Endothelial cell of umbilical vein (primary cell): ENCODE results near the gene ZDHHC11B. TPM values are rescaled to one million over a fixed set of nuclear protein-coding genes. Genes with fewer than 3 reads are reported as not detected.
"Not testable (repeated sequence)": the region's sequence is repeated elsewhere in the genome, so short reads cannot be mapped to it uniquely, and the experiment has no call there.

ENCODE experiments used
- BruUV-seq: library from RNA; stranded (reverse); fragments of 400-500 nt; replicated peaks from 2 replicates; lab custom pipeline; 2021; lab: Mats Ljungman, UMichigan
- CTCF ChIA-PET: fragments of 300-600, 350-600 bp; sonication (Branson Sonifier 250); formaldehyde crosslinking; loops from one replicate; lab custom pipeline; 2021; ENCODE audit warnings: antibody characterized with exemption, inconsistent platforms; lab: Charles Lee
- POLR2A ChIA-PET: fragments of 300-600, 350-600 bp; sonication (Branson Sonifier 250); formaldehyde crosslinking; loops from one replicate; lab custom pipeline; 2021; ENCODE audit warnings: antibody characterized with exemption, inconsistent platforms; lab: Charles Lee
- DNase-seq: peaks from one replicate; pipeline ENCODE4 v3.0.0-alpha.2; 2011; ENCODE audit warnings: low read depth, low spot score
- FAIRE-seq: peaks from 2 replicates; lab custom pipeline; 2011; peaks lifted over from hg19 to GRCh38; lab: Jason Lieb, UNC
- H2AFZ ChIP-seq: 2 replicates; pipeline ENCODE4 v1.6.0; 2012; ENCODE audit warnings: low read depth, low read length, control low read depth, inconsistent platforms
- H3K27ac ChIP-seq: 2 replicates; pipeline ENCODE4 v1.5.1; 2011; ENCODE audit warnings: low read depth, mild to moderate bottlenecking, control low read depth, low read length, moderate library complexity; ENCODE audit not compliant: insufficient read depth
- H3K27me3 ChIP-seq, 2 experiments: 2 replicates each; pipeline versions ENCODE4 v1.6.0 to v1.6.1; 2011; ENCODE audit warnings: low read length in 2 of 2, mixed read lengths in 1 of 2; ENCODE audit not compliant: control insufficient read depth in 2 of 2, insufficient read depth in 2 of 2
- H3K36me3 ChIP-seq, 2 experiments: 2 replicates in 1 of 2; 3 replicates in 1 of 2; pipeline ENCODE4 v1.5.1; 2011; ENCODE audit warnings: low read length in 2 of 2, mild to moderate bottlenecking in 1 of 2, moderate library complexity in 1 of 2; ENCODE audit not compliant: control insufficient read depth in 2 of 2, insufficient read depth in 2 of 2; ENCODE audit errors: extremely low read depth in 1 of 2
- H3K4me1 ChIP-seq: 3 replicates; pipeline ENCODE4 v1.5.1; 2011; ENCODE audit warnings: mild to moderate bottlenecking, low read length; ENCODE audit not compliant: control insufficient read depth, insufficient read depth; ENCODE audit errors: extremely low read depth
- H3K4me2 ChIP-seq: 2 replicates; pipeline ENCODE4 v1.6.1; 2011; ENCODE audit warnings: low read length, control low read depth, mixed read lengths; ENCODE audit not compliant: insufficient read depth
- H3K4me3 ChIP-seq, 3 experiments: fragments of 200-600 bp in 1 of 3; sonication (generic), shearing (Covaris generic) in 1 of 3; replicated peaks in 1 of 3; 2 replicates each; pipeline ENCODE4 v1.5.1; 2011 to 2016; ENCODE audit warnings: control low read depth in 3 of 3, low read length in 3 of 3, mild to moderate bottlenecking in 2 of 3, inconsistent platforms in 1 of 3, low read depth in 1 of 3, moderate library complexity in 1 of 3; ENCODE audit not compliant: insufficient read depth in 1 of 3
- H3K79me2 ChIP-seq: 2 replicates; pipeline ENCODE4 v1.6.0; 2012; ENCODE audit warnings: low read length, inconsistent platforms; ENCODE audit not compliant: control insufficient read depth, insufficient read depth
- H3K9ac ChIP-seq: replicated peaks from 2 replicates; pipeline ENCODE3; 2011; ENCODE audit warnings: low read length, control low read depth; ENCODE audit not compliant: insufficient read depth; ENCODE audit errors: extremely low read depth
- H3K9me1 ChIP-seq: replicated peaks from 3 replicates; pipeline ENCODE4 v1.6.0; 2011; ENCODE audit warnings: mild to moderate bottlenecking, low read length; ENCODE audit not compliant: control insufficient read depth, insufficient read depth; ENCODE audit errors: extremely low read depth
- H3K9me3 ChIP-seq: replicated peaks from 2 replicates; pipeline ENCODE4 v1.5.1; 2012; ENCODE audit warnings: low read length, inconsistent platforms; ENCODE audit not compliant: control insufficient read depth, insufficient read depth
- H4K20me1 ChIP-seq: replicated peaks from 2 replicates; pipeline ENCODE3; 2011; ENCODE audit warnings: mild to moderate bottlenecking, low read length; ENCODE audit not compliant: control insufficient read depth, insufficient read depth; ENCODE audit errors: extremely low read depth
- EZH2 ChIP-seq: IDR thresholded peaks from 2 replicates; pipeline ENCODE4 v1.6.1; 2012; ENCODE audit warnings: borderline replicate concordance, low read depth, mild to moderate bottlenecking, moderate library complexity, low read length, inconsistent platforms; ENCODE audit not compliant: severe bottlenecking
- FOS ChIP-seq: IDR thresholded peaks from 2 replicates; pipeline ENCODE4 v1.6.1; 2011; ENCODE audit warnings: mild to moderate bottlenecking, low read length, moderate library complexity, borderline replicate concordance; ENCODE audit not compliant: insufficient read depth
- GATA2 ChIP-seq: IDR thresholded peaks from 2 replicates; pipeline ENCODE4 v1.7.0; 2011; ENCODE audit warnings: low read depth, mild to moderate bottlenecking, moderate library complexity, mixed read lengths, low read length; ENCODE audit not compliant: insufficient read length, insufficient read depth
- JUN ChIP-seq: IDR thresholded peaks from 2 replicates; pipeline ENCODE4 v1.6.1; 2011; ENCODE audit warnings: borderline replicate concordance, low read depth; ENCODE audit not compliant: insufficient read length, insufficient read depth
- MYC ChIP-seq: IDR thresholded peaks from one replicate; pipeline ENCODE4 v1.6.1; 2011; ENCODE audit warnings: mild to moderate bottlenecking, low read depth, low read length
- POLR2A ChIP-seq: IDR thresholded peaks from 2 replicates; pipeline ENCODE4 v1.6.1; 2012; ENCODE audit warnings: low read depth, mild to moderate bottlenecking, control low read depth, low read length
- POLR2AphosphoS5 ChIP-seq: IDR thresholded peaks from 2 replicates; pipeline ENCODE4 v1.6.1; 2012; ENCODE audit warnings: low read depth, mild to moderate bottlenecking, control low read depth, low read length, moderate library complexity; ENCODE audit not compliant: insufficient read depth
- dilution Hi-C: fragments of 300-500 bp; cut with MboI; formaldehyde crosslinking; loops from one replicate; pipeline ENCODE4 v1.15.0; 2019; ENCODE audit warnings: low sequenced_read_pairs; ENCODE audit not compliant: extremely low pct_ligation_motif_present
- intact Hi-C: fragments of 100-400 bp; cut with micrococcal nuclease; formaldehyde crosslinking; loops from one replicate; pipeline ENCODE4 v1.10.0; 2022
- polyA plus RNA-seq, 4 experiments: library from polyadenylated mRNA; depleted of rRNA in 3 of 4; stranded (reverse) in 3 of 4; unstranded in 1 of 4; fragments of >200 nt; gene quantifications; 2 replicates each; pipeline versions ENCODE4 v1.2.1 to v1.2.3, GENCODE V29; 2011 to 2012; ENCODE audit warnings: missing spikeins in 1 of 4
- total RNA-seq: library from RNA; stranded (reverse); gene quantifications from 2 replicates; pipeline ENCODE4 v1.2.3, GENCODE V29; 2021
- TF ChIP-seq, protein P1 (sequence below): IDR thresholded peaks from 2 replicates; pipeline ENCODE4 v1.6.1; 2011; ENCODE audit not compliant: insufficient read depth, insufficient read length
- TF ChIP-seq, protein P2 (sequence below), 2 donors: IDR thresholded peaks; 1 replicate in 1 of 2; 2 replicates in 1 of 2; pipeline ENCODE4 v1.5.1; 2011; ENCODE audit warnings: low read length in 2 of 2, mild to moderate bottlenecking in 2 of 2, moderate library complexity in 2 of 2, control low read depth in 1 of 2, inconsistent platforms in 1 of 2, low read depth in 1 of 2; ENCODE audit not compliant: insufficient read depth in 1 of 2; ENCODE audit errors: extremely low read depth in 1 of 2

Gene ZDHHC11B
- total and polyA plus RNA-seq, 2 donors (not counting 3 experiments of a cell fraction or from before 2014, with no cell fraction given), result not detected

DNA sequence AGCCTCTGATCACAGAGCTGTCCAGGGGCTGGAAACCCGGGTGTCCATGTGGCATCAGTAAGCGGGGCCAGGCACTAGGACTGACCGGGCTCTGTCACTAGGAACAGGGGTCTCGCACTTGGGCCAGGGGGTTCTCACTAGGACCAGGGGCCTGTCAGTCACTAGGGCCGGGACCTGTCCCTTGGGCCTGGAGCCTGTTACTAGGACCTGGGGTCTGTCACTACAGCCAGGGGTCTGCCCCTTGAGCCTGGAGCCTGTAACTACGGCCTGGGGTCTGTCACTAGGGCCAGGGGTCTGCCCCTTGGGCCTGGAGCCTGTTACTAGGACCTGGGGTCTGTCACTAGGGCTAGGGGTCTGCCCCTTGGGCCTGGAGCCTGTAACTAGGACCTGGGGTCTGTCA lies 10.2 kb downstream of the ZDHHC11B start:
- H3K4me1 ChIP-seq, H3K4me3 ChIP-seq, intact Hi-C loops, BruUV-seq, H3K36me3 ChIP-seq, H3K9ac ChIP-seq, H3K79me2 ChIP-seq, H3K9me1 ChIP-seq, H3K9me3 ChIP-seq, H2AFZ ChIP-seq, FAIRE-seq, H3K27me3 ChIP-seq, POLR2A ChIA-PET, H3K27ac ChIP-seq, dilution Hi-C loops, DNase-seq, H3K4me2 ChIP-seq, H4K20me1 ChIP-seq, CTCF ChIA-PET: not testable (repeated sequence)

DNA sequence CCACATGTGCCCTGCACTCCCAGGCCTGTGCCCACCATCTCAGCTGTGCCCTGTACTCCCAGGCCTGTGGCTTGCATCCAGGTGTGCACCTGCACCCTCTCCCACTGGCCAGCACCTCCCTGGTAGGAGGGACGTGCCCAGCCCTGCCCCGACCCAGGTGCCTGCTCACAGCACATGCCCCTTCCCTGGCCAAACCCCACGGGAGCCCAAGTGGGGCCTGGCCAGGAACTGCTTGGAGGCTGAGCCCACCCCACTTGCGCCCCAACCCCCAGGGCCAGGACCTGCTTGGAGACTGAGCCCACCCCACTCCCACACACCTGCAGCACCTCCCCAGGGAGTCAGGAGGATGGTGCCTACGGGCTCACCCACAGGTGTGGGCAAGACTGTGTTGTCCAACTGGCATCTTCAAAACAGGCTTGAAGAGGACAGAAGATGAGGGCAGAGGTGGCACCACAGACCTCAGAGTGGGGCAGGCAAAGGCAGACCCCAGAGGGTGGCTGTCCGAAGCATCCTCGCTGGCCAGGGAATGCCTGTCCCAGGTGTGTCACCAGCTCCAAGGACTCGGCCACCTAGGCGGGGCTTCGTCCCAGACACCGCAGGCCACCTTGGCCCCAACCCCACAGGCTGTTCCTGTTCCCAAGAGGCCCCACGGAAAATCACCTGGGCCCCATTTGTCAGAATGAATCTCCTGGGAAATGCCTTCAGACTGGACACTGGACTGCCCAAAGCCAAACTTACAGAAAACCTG lies 10.8 kb downstream of the ZDHHC11B start:
- BruUV-seq, result no TSS peak
- intact Hi-C loops, result no loop called here
- no peak overlapping the region for H3K27ac ChIP-seq

DNA sequence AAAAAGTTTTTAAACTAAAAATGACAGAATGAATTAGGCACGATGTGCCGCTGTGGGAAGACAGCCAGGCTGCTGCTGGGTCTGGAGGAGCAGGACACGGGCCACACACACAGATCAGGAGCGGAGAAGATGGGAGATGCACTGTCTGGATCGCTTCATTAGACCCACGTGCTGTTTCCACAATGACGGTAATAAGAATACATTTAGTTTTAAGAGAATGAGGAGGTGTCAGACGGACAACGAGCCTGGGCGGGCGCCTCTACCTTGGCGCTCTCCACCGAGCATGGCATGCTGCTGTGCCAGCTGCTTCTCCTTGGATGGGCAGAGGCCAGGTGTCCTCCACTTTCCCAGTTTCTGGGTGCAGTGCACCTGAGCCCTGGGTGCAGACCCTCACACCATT lies 11.6 kb downstream of the ZDHHC11B start:
- POLR2A ChIA-PET, CTCF ChIA-PET: not testable (repeated sequence)

More for the DNA sequence above, 10.8 kb downstream of the ZDHHC11B start:
- Histone ChIP-seq H3K9me1 (no peaks in the 10 kb centered on the region), H3K4me3 (no peak overlapping the region), H3K4me1 (no peaks in the 10 kb centered on the region), H4K20me1 (no peaks in the 10 kb centered on the region), H3K9me3 (no peaks in the 10 kb centered on the region), H3K27me3 (no peaks in the 10 kb centered on the region), H2AFZ (no peak overlapping the region), H3K79me2 (no peaks in the 10 kb centered on the region), H3K4me2 (no peak overlapping the region), H3K9ac (no peak overlapping the region), H3K36me3 (no peaks in the 10 kb centered on the region)
- dilution Hi-C loops, result no loop called here
- POLR2A ChIA-PET, result no interaction called here
- TF ChIP-seq, protein P1, sequence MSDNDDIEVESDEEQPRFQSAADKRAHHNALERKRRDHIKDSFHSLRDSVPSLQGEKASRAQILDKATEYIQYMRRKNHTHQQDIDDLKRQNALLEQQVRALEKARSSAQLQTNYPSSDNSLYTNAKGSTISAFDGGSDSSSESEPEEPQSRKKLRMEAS, result no peak
- TF ChIP-seq GATA2 (no peak), MYC (no peak), POLR2AphosphoS5 (no peak), JUN (no peak), EZH2 (no peak), FOS (no peak), POLR2A (no peak)
- TF ChIP-seq, protein P2, sequence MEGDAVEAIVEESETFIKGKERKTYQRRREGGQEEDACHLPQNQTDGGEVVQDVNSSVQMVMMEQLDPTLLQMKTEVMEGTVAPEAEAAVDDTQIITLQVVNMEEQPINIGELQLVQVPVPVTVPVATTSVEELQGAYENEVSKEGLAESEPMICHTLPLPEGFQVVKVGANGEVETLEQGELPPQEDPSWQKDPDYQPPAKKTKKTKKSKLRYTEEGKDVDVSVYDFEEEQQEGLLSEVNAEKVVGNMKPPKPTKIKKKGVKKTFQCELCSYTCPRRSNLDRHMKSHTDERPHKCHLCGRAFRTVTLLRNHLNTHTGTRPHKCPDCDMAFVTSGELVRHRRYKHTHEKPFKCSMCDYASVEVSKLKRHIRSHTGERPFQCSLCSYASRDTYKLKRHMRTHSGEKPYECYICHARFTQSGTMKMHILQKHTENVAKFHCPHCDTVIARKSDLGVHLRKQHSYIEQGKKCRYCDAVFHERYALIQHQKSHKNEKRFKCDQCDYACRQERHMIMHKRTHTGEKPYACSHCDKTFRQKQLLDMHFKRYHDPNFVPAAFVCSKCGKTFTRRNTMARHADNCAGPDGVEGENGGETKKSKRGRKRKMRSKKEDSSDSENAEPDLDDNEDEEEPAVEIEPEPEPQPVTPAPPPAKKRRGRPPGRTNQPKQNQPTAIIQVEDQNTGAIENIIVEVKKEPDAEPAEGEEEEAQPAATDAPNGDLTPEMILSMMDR (IDR thresholded peaks at IDR 0.05; ENCODE audit: extremely low read depth in 1 of 2, insufficient read depth in 1 of 2, low read depth in 1 of 2, low read length in 2 of 2), result no peak
- CTCF ChIA-PET, result no interaction called here
- FAIRE-seq (no peak), DNase-seq (no peak)

More for the DNA sequence above, 11.6 kb downstream of the ZDHHC11B start:
- FAIRE-seq, DNase-seq, H3K79me2 ChIP-seq, H3K4me1 ChIP-seq, H3K36me3 ChIP-seq, H3K9ac ChIP-seq, H3K27me3 ChIP-seq, dilution Hi-C loops, H3K4me2 ChIP-seq, H2AFZ ChIP-seq, H3K9me3 ChIP-seq, BruUV-seq, intact Hi-C loops, H3K27ac ChIP-seq, H3K9me1 ChIP-seq, H3K4me3 ChIP-seq, H4K20me1 ChIP-seq: not testable (repeated sequence)
